DND-41 (cell line): ENCODE results near the gene TUB.

Experiments used
- ATAC-seq: fragments of 200-7000 bp; cut with Tn5 transposase; 3 replicates; pipeline ENCODE4 v1.9.1; 2021; ENCODE audit warnings: low read depth; ENCODE audit not compliant: insufficient read depth
- DNase-seq: peaks from one replicate; pipeline ENCODE4 v3.0.0-alpha.2; 2020
- H2AFZ ChIP-seq: 2 replicates; pipeline ENCODE4 v1.6.0; 2012; ENCODE audit warnings: low read depth, low read length
- H3K27ac ChIP-seq: 2 replicates; pipeline ENCODE4 v1.5.1; 2012; ENCODE audit warnings: low read length, inconsistent platforms
- H3K27me3 ChIP-seq: fragments of 200-600 bp; sonication (generic); 2 replicates; pipeline ENCODE4 v1.6.0; 2012; ENCODE audit warnings: low read length, mild to moderate bottlenecking, inconsistent platforms; ENCODE audit not compliant: insufficient read depth, poor library complexity
- H3K36me3 ChIP-seq: 2 replicates; pipeline ENCODE4 v1.5.1; 2012; ENCODE audit warnings: low read length, inconsistent platforms; ENCODE audit not compliant: insufficient read depth
- H3K4me1 ChIP-seq: 2 replicates; pipeline ENCODE4 v1.5.1; 2012; ENCODE audit warnings: mild to moderate bottlenecking, low read length; ENCODE audit not compliant: insufficient read depth
- H3K4me2 ChIP-seq: 2 replicates; pipeline ENCODE4 v1.6.0; 2012; ENCODE audit warnings: mild to moderate bottlenecking, moderate library complexity, low read length, inconsistent platforms; ENCODE audit not compliant: insufficient read depth
- H3K4me3 ChIP-seq, 2 experiments: fragments of 200-600 bp in 1 of 2; shearing (Covaris generic) in 1 of 2; 2 replicates each; pipeline ENCODE4 v1.5.1; 2012 to 2016; ENCODE audit warnings: inconsistent platforms in 2 of 2, low read length in 2 of 2, mild to moderate bottlenecking in 2 of 2, low read depth in 1 of 2, moderate library complexity in 1 of 2
- H3K79me2 ChIP-seq: 2 replicates; pipeline ENCODE4 v1.6.0; 2012; ENCODE audit warnings: low read length, inconsistent platforms; ENCODE audit not compliant: insufficient read depth
- H3K9ac ChIP-seq: 2 replicates; pipeline ENCODE4 v1.6.0; 2012; ENCODE audit warnings: low read depth, mild to moderate bottlenecking, inconsistent platforms, low read length, moderate library complexity
- H3K9me3 ChIP-seq: 2 replicates; pipeline ENCODE4 v1.5.1; 2012; ENCODE audit warnings: low read length, moderate library complexity, mild to moderate bottlenecking, inconsistent platforms; ENCODE audit not compliant: insufficient read depth, severe bottlenecking
- H4K20me1 ChIP-seq: 2 replicates; pipeline ENCODE4 v1.6.0; 2012; ENCODE audit warnings: low read length; ENCODE audit not compliant: insufficient read depth
- CTCF ChIP-seq: IDR thresholded peaks from 2 replicates; pipeline ENCODE4 v1.5.1; 2012; ENCODE audit warnings: borderline replicate concordance, low read length, moderate library complexity, mild to moderate bottlenecking; ENCODE audit not compliant: poor library complexity, severe bottlenecking; ENCODE audit errors: extremely low read depth
- EZH2 ChIP-seq: IDR thresholded peaks from 3 replicates; pipeline ENCODE4 v1.6.1; 2012; ENCODE audit warnings: borderline replicate concordance, low read depth, mild to moderate bottlenecking, moderate library complexity, low read length, inconsistent platforms; ENCODE audit not compliant: severe bottlenecking

TUB gene

GRCh38 chr11:8066036-8066910 lies 14.7 kb upstream of the TUB start:
- Histone ChIP-seq H3K79me2 (no peaks in the 10 kb centered on the region), H3K9me3 (no peaks in the 10 kb centered on the region), H3K4me1 (no peaks in the 10 kb centered on the region), H3K27me3 (peaks cover 8% of the 10 kb centered on the region), H3K27ac (no peak overlapping the region), H3K4me3 (no peak overlapping the region), H3K4me2 (no peak overlapping the region), H2AFZ (no peak overlapping the region), H3K36me3 (no peaks in the 10 kb centered on the region), H3K9ac (no peak overlapping the region), H4K20me1 (peaks cover 3% of the 10 kb centered on the region; the same call in 1 of the 2 replicates)
- DNase-seq (no peak), ATAC-seq (no peak)
- TF ChIP-seq CTCF (no peak), EZH2 (no peak)

DNA sequence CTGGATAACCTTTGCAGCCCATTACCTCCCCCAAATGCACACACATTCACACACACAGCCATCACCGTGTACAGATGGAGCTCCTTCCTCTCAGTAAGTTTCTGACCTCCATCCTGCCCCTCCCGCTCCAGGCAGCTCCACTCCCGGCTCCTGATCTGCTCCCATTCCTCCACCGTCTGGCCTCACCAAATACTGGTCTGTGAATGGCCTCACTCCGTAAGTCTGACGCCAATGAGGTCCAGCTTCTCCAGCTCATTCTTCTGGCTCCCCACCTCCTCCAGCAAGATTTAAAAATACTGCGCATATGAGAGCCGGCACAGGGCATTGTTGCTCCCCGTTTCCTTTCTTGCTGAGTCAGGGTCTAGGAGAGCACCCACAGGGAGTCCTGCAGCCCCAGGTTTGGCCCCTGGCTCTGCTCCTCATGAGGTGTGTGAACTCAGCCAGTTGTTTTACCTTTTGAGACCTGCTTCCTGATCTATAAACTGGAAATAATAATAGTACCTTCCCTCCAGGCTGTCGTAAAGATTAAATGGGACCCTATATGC lies 14.0 kb upstream of the TUB start:
- Histone ChIP-seq H3K4me2 (no peak overlapping the region), H3K27ac (no peak overlapping the region), H3K79me2 (no peaks in the 10 kb centered on the region), H3K4me1 (no peaks in the 10 kb centered on the region), H2AFZ (no peak overlapping the region), H3K36me3 (no peaks in the 10 kb centered on the region), H3K4me3 (no peak overlapping the region), H3K9me3 (no peaks in the 10 kb centered on the region), H3K27me3 (peaks cover 10% of the 10 kb centered on the region), H3K9ac (no peak overlapping the region), H4K20me1 (peaks cover 3% of the 10 kb centered on the region; the same call in 1 of the 2 replicates)
- DNase-seq (no peak), ATAC-seq (no peak)
- TF ChIP-seq EZH2, result no peak
- no peak for TF ChIP-seq CTCF

DNA sequence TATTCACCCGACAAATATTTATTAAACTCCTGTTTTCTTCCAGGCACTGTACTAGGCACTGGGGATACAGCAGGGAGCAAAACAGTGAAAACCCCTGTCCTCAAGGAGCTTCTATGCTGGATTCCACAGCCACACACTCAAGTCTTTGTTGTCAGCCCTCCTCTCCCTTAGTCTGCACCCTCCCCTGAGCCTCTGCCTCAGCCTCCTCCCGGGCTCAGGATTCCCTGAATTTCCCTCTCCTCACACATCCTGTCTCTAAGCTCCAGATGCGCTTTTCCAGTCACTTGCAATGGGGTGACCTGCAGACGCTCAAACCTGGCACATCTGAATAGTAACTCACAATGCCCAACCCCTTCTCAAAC lies 13.5 kb upstream of the TUB start:
- no peak for TF ChIP-seq CTCF
- no peak for TF ChIP-seq EZH2
- Histone ChIP-seq H3K27me3 (peaks cover 13% of the 10 kb centered on the region), H3K79me2 (no peaks in the 10 kb centered on the region), H3K9me3 (no peaks in the 10 kb centered on the region), H4K20me1 (peaks cover 3% of the 10 kb centered on the region; the same call in 1 of the 2 replicates), H3K4me3 (no peak overlapping the region), H2AFZ (no peak overlapping the region), H3K27ac (no peak overlapping the region), H3K4me1 (no peaks in the 10 kb centered on the region), H3K4me2 (no peak overlapping the region), H3K9ac (no peak overlapping the region), H3K36me3 (no peaks in the 10 kb centered on the region)
- DNase-seq (no peak), ATAC-seq (no peak)
